Stomach (tissue), 9 donors: Measurements from ENCODE around the gene ARHGAP28. TPM values are rescaled to one million over a fixed set of nuclear protein-coding genes. Genes with fewer than 3 reads are reported as not detected.
A peak's percentile ranks its signal among the peaks of the same experiment; 100 is the strongest.

Source experiments
- DNase-seq, 2 donors: peaks; one replicate each; pipeline versions ENCODE4 v3.0.0 to v3.0.0-alpha.2; 2013 to 2019
- H3K27ac ChIP-seq, 5 donors: fragments of 200-600 bp in 4 of 5; sonication (generic) in 4 of 5; one replicate each; pipeline ENCODE4 v1.5.1; 2013 to 2019; ENCODE audit warnings: mild to moderate bottlenecking in 1 of 5, moderate library complexity in 1 of 5
- H3K27me3 ChIP-seq, 3 donors: fragments of 200-600 bp; sonication (generic); one replicate each; pipeline ENCODE4 v1.5.1; 2017 to 2019; ENCODE audit warnings: mixed run types in 1 of 3
- H3K36me3 ChIP-seq, 4 donors: fragments of 200-600 bp; sonication (generic); 1 replicate in 3 of 4; 2 replicates in 1 of 4; pipeline ENCODE4 v1.5.1; 2016 to 2019
- H3K4me1 ChIP-seq, 4 donors: fragments of 200-600 bp; sonication (generic); one replicate each; pipeline ENCODE4 v1.5.1; 2016 to 2019
- H3K4me3 ChIP-seq, 4 donors: fragments of 200-600 bp; sonication (generic) in 3 of 4; one replicate each; pipeline ENCODE4 v1.5.1; 2016 to 2019; ENCODE audit warnings: mild to moderate bottlenecking in 1 of 4
- H3K9me3 ChIP-seq, 4 donors: fragments of 200-600 bp; sonication (generic); one replicate each; pipeline ENCODE4 v1.5.1; 2016 to 2019
- CTCF ChIP-seq, 7 experiments: fragments of 450-650 bp in 4 of 7; fragments of 200-600 bp in 3 of 7; sonication (generic) in 3 of 7; IDR thresholded peaks; one replicate each; pipeline ENCODE4 v1.5.1; 2016 to 2019; ENCODE audit warnings: antibody characterized with exemption in 7 of 7, control low read depth in 2 of 7, mild to moderate bottlenecking in 1 of 7
- EP300 ChIP-seq: sonication (generic); formaldehyde crosslinking; IDR thresholded peaks from one replicate; pipeline ENCODE4 v1.6.1; 2017; ENCODE audit warnings: antibody characterized with exemption
- POLR2A ChIP-seq, 4 donors: fragments of 450-650 bp; IDR thresholded peaks; one replicate each; pipeline ENCODE4 v1.6.1; 2016; ENCODE audit warnings: antibody characterized with exemption in 4 of 4, control low read depth in 2 of 4, mild to moderate bottlenecking in 1 of 4, moderate library complexity in 1 of 4
- POLR2AphosphoS5 ChIP-seq, 3 donors: sonication (generic); formaldehyde crosslinking; IDR thresholded peaks; one replicate each; pipeline ENCODE4 v1.6.1; 2016; ENCODE audit warnings: antibody characterized with exemption in 3 of 3
- WGBS, 5 donors: extraction: QIAGEN DNeasy Blood & Tissue Kit in 3 of 5; methylation state at CpG; one replicate each; pipeline versions ENCODE4 v1.1.5 to v1.1.7; 2013 to 2018; 5-methylcytosine and 5-hydroxymethylcytosine counted together
- intact Hi-C: fragments of 100-400 bp; cut with DNase I; formaldehyde crosslinking; loops from one replicate; pipeline ENCODE4 v1.15.1; 2023; ENCODE audit warnings: low total_unique reads
- polyA plus RNA-seq, 3 donors: library from polyadenylated mRNA; stranded (reverse); fragments of 200-250 nt; gene quantifications; one replicate each; pipeline ENCODE4 v1.2.3, GENCODE V29; 2013
- total RNA-seq, 5 donors: library from RNA; depleted of rRNA; stranded (reverse); fragments of >200 nt; gene quantifications; one replicate each; pipeline versions ENCODE4 v1.1.0 to v1.2.3, GENCODE V29; 2014 to 2016
- donor health status: healthy with polysubstance abuse.
- donor health status: Bipolar disorder and iron deficiency.
- donor health status: healthy.

ARHGAP28 gene
- total and polyA plus RNA-seq, 8 donors: 0.73 to 33.8 (median 3.6) TPM

- no peaks in the 10 kb centered on the region for H3K9me3 ChIP-seq
- H3K27me3 ChIP-seq: no peaks in the 10 kb centered on the region
- TF ChIP-seq POLR2A (IDR thresholded peaks at IDR 0.05) (no peak), POLR2AphosphoS5 (IDR thresholded peaks at IDR 0.05) (no peak), EP300 (no peak), CTCF (IDR thresholded peaks at IDR 0.05) (no peak)
- intact Hi-C loops: no loop called here
- 21 to 49% (median 39%) methylated on average over 1 of the region's 1 CpG for WGBS, 5 donors
- no peak overlapping the region for H3K27ac ChIP-seq
- no peaks in the 10 kb centered on the region for H3K36me3 ChIP-seq
- no peak for DNase-seq
- H3K4me3 ChIP-seq: no peak overlapping the region
- H3K4me1 ChIP-seq: no peaks in the 10 kb centered on the region
Measured at GRCh38 chr18:6719910-6720683, 9.4 kb upstream of the ARHGAP28 start.

GRCh38 chr18:6721755-6722154 is 7.8 kb upstream of the ARHGAP28 start:
- H3K36me3 ChIP-seq: no peaks in the 10 kb centered on the region
- H3K27ac ChIP-seq: no peak overlapping the region
- no peak overlapping the region for H3K4me3 ChIP-seq
- H3K4me1 ChIP-seq: no peaks in the 10 kb centered on the region
- no peaks in the 10 kb centered on the region for H3K27me3 ChIP-seq
- WGBS, 5 donors: 67 to 86% (median 81%) methylated on average over 1 of the region's 1 CpG
- no peak for DNase-seq
- TF ChIP-seq CTCF (IDR thresholded peaks at IDR 0.05): no peak
- no peak for TF ChIP-seq EP300
- no peak for TF ChIP-seq POLR2A (IDR thresholded peaks at IDR 0.05)
- no peak for TF ChIP-seq POLR2AphosphoS5 (IDR thresholded peaks at IDR 0.05)
- no peaks in the 10 kb centered on the region for H3K9me3 ChIP-seq
- intact Hi-C loops: no loop called here

GRCh38 chr18:6722690-6723089 is 6.8 kb upstream of the ARHGAP28 start:
- peak in 1 of 2 donors; percentile 59 for DNase-seq
- no peak overlapping the region for H3K4me3 ChIP-seq
- H3K27ac ChIP-seq: no peak overlapping the region
- TF ChIP-seq POLR2A (IDR thresholded peaks at IDR 0.05): no peak
- no peak for TF ChIP-seq CTCF (IDR thresholded peaks at IDR 0.05)
- TF ChIP-seq EP300: no peak
- TF ChIP-seq POLR2AphosphoS5 (IDR thresholded peaks at IDR 0.05): no peak
- no peaks in the 10 kb centered on the region for H3K27me3 ChIP-seq
- intact Hi-C loops: no loop called here
- no peaks in the 10 kb centered on the region for H3K9me3 ChIP-seq
- H3K4me1 ChIP-seq: no peaks in the 10 kb centered on the region
- WGBS, 5 donors: 80 to 89% (median 85%) methylated on average over 4 of the region's 4 CpGs
- H3K36me3 ChIP-seq: no peaks in the 10 kb centered on the region

- Histone ChIP-seq H3K4me3 (no peak overlapping the region), H3K27me3 (no peaks in the 10 kb centered on the region), H3K36me3 (no peaks in the 10 kb centered on the region), H3K4me1 (peaks cover 0 to 8% (median 3%) of the 10 kb centered on the region in 4 donors), H3K27ac (no peak overlapping the region), H3K9me3 (no peaks in the 10 kb centered on the region)
- intact Hi-C loops: no loop called here
- 95 to 99% (median 97%) methylated on average over 1 of the region's 1 CpG for WGBS, 5 donors
- no peak for DNase-seq
- TF ChIP-seq CTCF (IDR thresholded peaks at IDR 0.05): no peak
- no peak for TF ChIP-seq POLR2A (IDR thresholded peaks at IDR 0.05)
- no peak for TF ChIP-seq EP300
- no peak for TF ChIP-seq POLR2AphosphoS5 (IDR thresholded peaks at IDR 0.05)
Measured at GRCh38 chr18:6724331-6724730, 5.2 kb upstream of the ARHGAP28 start.
